ENCODE results near the gene NFYC. TPM values are rescaled to one million over a fixed set of nuclear protein-coding genes. Genes with fewer than 3 reads are reported as not detected.

NFYC gene
- total RNA-seq, 2 experiments from 2014 or later: 71.5 to 74.4 TPM

Small RNA genes within 50 kb of the gene (microRNA-seq; reads per million reads assigned to microRNA genes)
- gene MIR30C1: 106 reads per million, percentile 60 among the genes with 10 or more reads in this experiment
- gene MIR30E: 23,021 reads per million, percentile 97 among the genes with 10 or more reads in this experiment

Other genes starting within 250 kb of the NFYC start
- 1 to 10 TPM; 3.6 to 3.8 TPM for gene ZFP69B, start 241.2 kb upstream of the NFYC start, total RNA-seq
- 1 to 10 TPM; 2.2 to 2.7 TPM for gene ZFP69, start 214.4 kb upstream of the NFYC start, total RNA-seq
- 10 to 100 TPM; 21.0 to 24.2 TPM for gene EXO5, start 182.9 kb upstream of the NFYC start, total RNA-seq
- gene ZNF684, start 160.1 kb upstream of the NFYC start, total RNA-seq: 1 to 10 TPM; 6.1 to 7.9 TPM
- gene RIMS3, start 26.0 kb upstream of the NFYC start, total RNA-seq: 1 to 10 TPM; 4.7 to 6.2 TPM
- gene KCNQ4, start 92.1 kb downstream of the NFYC start, total RNA-seq: under 1 TPM; 0.73 to 0.87 TPM
- 1 to 10 TPM; 9.1 to 10.0 TPM for gene CITED4, start 170.7 kb downstream of the NFYC start, total RNA-seq

All from activated CD8-positive, alpha-beta T cell treated with anti-CD3 and anti-CD28 coated beads, Interleukin-2, amount 10 ng/mL, durations not matched to agents 7 days and 5 days (primary cell).